KMS-11 (cell line): ENCODE data around the gene GPBP1.
"Not testable (repeated sequence)": the region's sequence is repeated elsewhere in the genome, so short reads cannot be mapped to it uniquely, and the experiment has no call there.

Experiments used
- H2AFZ ChIP-seq: fragments of 200-600 bp; sonication (generic); 2 replicates; pipeline ENCODE4 v1.6.1; 2016; ENCODE audit warnings: antibody characterized with exemption, mixed run types, low read depth
- H3K27ac ChIP-seq: fragments of 200-600 bp; sonication (generic); 2 replicates; pipeline ENCODE4 v1.6.1; 2016; ENCODE audit warnings: mild to moderate bottlenecking, mixed run types
- H3K27me3 ChIP-seq: fragments of 200-600 bp; sonication (generic); 2 replicates; pipeline ENCODE4 v1.6.1; 2017; ENCODE audit warnings: mild to moderate bottlenecking, low read depth, mixed run types, moderate library complexity; ENCODE audit not compliant: insufficient read depth
- H3K36me3 ChIP-seq: fragments of 200-600 bp; sonication (generic); 2 replicates; pipeline ENCODE4 v1.6.1; 2017; ENCODE audit warnings: mild to moderate bottlenecking, mixed run types; ENCODE audit not compliant: insufficient read depth
- H3K4me1 ChIP-seq: fragments of 200-600 bp; sonication (generic); 2 replicates; pipeline ENCODE4 v1.6.1; 2016; ENCODE audit warnings: mild to moderate bottlenecking, low read depth, mixed run types; ENCODE audit not compliant: poor library complexity, severe bottlenecking
- H3K4me2 ChIP-seq: fragments of 200-600 bp; sonication (generic); 2 replicates; pipeline ENCODE4 v1.7.0; 2016; ENCODE audit warnings: mild to moderate bottlenecking, mixed run types
- H3K4me3 ChIP-seq: fragments of 200-600 bp; sonication (generic); IDR thresholded peaks from 2 replicates; pipeline ENCODE4 v1.6.1; 2017; ENCODE audit warnings: low read depth, low read length, mixed read lengths; ENCODE audit not compliant: insufficient read depth
- H3K79me2 ChIP-seq: fragments of 200-600 bp; sonication (generic); 2 replicates; pipeline ENCODE4 v1.6.1; 2016; ENCODE audit warnings: low read depth, mixed run types; ENCODE audit not compliant: insufficient read depth
- H3K9ac ChIP-seq: fragments of 200-600 bp; sonication (generic); 2 replicates; pipeline ENCODE4 v1.6.1; 2016; ENCODE audit warnings: mild to moderate bottlenecking, mixed run types
- H4K20me1 ChIP-seq: fragments of 200-600 bp; sonication (generic); 2 replicates; pipeline ENCODE4 v1.6.1; 2016; ENCODE audit warnings: mild to moderate bottlenecking, mixed run types; ENCODE audit not compliant: insufficient read depth
- TF ChIP-seq, protein P1 (sequence below): fragments of 200-600 bp; sonication (generic); conservative IDR thresholded peaks from 2 replicates; pipeline ENCODE4 v1.6.1; 2017; ENCODE audit warnings: low read depth, mild to moderate bottlenecking, antibody characterized with exemption, low read length, moderate library complexity, mixed read lengths

GPBP1 gene

DNA sequence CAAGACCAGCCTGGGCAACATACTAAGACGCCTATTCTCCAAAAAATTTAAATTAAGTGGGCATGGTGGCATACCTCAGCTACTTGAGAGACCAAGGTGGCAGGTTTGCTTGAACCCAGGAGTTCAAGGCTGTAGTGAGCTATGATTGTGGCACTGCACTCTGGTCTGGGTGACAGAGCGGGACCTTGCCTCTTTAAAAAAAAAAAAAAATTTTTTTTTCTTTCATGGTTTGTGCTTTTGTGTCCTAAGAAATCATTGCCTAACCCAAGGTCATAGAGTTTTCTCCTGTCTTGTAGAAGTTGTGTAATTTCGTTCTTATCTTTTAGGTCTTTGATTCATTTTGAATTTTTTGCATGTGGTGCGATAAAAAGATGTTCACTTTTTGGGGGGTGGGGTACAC lies 12.3 kb downstream of the GPBP1 start:
- Histone ChIP-seq H3K9ac (no peak overlapping the region), H3K27ac (no peak overlapping the region), H3K4me1 (peaks cover 77% of the 10 kb centered on the region), H3K27me3 (no peaks in the 10 kb centered on the region), H2AFZ (no peak overlapping the region), H3K36me3 (no peaks in the 10 kb centered on the region; the same call in 1 of the 2 replicates), H3K79me2 (peaks cover 100% of the 10 kb centered on the region), H3K4me3 (no peak overlapping the region), H4K20me1 (peaks cover 91% of the 10 kb centered on the region), H3K4me2 (no peak overlapping the region)
- TF ChIP-seq, protein P1, sequence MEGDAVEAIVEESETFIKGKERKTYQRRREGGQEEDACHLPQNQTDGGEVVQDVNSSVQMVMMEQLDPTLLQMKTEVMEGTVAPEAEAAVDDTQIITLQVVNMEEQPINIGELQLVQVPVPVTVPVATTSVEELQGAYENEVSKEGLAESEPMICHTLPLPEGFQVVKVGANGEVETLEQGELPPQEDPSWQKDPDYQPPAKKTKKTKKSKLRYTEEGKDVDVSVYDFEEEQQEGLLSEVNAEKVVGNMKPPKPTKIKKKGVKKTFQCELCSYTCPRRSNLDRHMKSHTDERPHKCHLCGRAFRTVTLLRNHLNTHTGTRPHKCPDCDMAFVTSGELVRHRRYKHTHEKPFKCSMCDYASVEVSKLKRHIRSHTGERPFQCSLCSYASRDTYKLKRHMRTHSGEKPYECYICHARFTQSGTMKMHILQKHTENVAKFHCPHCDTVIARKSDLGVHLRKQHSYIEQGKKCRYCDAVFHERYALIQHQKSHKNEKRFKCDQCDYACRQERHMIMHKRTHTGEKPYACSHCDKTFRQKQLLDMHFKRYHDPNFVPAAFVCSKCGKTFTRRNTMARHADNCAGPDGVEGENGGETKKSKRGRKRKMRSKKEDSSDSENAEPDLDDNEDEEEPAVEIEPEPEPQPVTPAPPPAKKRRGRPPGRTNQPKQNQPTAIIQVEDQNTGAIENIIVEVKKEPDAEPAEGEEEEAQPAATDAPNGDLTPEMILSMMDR: no peak

DNA sequence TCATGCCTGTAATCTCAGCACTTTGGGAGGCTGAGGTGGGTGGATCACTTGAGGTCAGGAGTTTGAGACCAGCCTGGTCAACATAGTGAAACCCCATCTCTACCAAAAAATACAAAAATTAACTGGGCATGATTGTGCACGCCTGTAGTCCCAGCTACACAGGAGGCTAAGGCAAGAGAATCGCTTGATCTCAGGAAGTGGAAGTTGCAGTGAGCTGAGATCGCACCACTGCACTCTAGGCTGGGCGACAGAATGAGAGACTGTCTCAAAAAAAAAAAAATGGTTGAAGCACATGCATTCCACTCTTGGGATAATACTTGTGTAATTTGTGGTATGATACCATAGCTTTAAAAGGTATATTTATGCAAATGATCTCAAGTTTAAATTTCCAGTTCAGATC lies 14.1 kb downstream of the GPBP1 start:
- not testable (repeated sequence) for H3K27me3 ChIP-seq, H3K4me2 ChIP-seq, H3K36me3 ChIP-seq, H2AFZ ChIP-seq, H3K4me3 ChIP-seq, H3K27ac ChIP-seq, H3K9ac ChIP-seq
- H3K79me2 ChIP-seq: peaks cover 100% of the 10 kb centered on the region
- H4K20me1 ChIP-seq: peaks cover 84% of the 10 kb centered on the region
- H3K4me1 ChIP-seq: peaks cover 62% of the 10 kb centered on the region

- no peak overlapping the region for H3K27ac ChIP-seq
- no peaks in the 10 kb centered on the region for H3K27me3 ChIP-seq
- H4K20me1 ChIP-seq: peaks cover 70% of the 10 kb centered on the region
- H3K79me2 ChIP-seq: peaks cover 100% of the 10 kb centered on the region
- H3K4me3 ChIP-seq: no peak overlapping the region
- H3K4me1 ChIP-seq: peaks cover 48% of the 10 kb centered on the region
- H3K36me3 ChIP-seq: no peaks in the 10 kb centered on the region; the same call in 1 of the 2 replicates
- TF ChIP-seq, protein P1: no peak
- H3K4me2 ChIP-seq: no peak overlapping the region
- H2AFZ ChIP-seq: no peak overlapping the region
- H3K9ac ChIP-seq: no peak overlapping the region
These were observed 15.7 kb downstream of the GPBP1 start for GRCh38 chr5:57189515-57189914.

DNA sequence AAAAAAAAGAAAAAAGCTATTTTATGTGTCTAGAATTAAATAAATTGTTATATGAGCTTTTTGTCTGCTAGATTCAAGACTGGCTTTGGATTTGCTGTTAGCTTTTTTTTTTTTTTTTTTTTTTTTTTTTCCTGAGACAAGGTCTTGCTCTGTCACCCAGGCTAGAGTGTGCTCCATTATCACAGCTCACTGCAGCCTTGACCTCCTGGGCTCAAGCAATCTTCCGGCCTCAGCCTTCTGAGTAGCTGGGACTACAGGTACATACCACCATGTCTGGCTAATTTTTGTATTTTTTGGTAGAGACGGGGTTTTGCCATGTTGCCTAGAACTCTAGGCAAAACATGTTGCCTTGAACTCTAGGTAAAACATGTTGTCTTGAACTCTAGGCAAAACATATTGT lies 16.7 kb downstream of the GPBP1 start:
- peaks cover 67% of the 10 kb centered on the region for H4K20me1 ChIP-seq
- H3K4me1 ChIP-seq: peaks cover 38% of the 10 kb centered on the region
- no peaks in the 10 kb centered on the region for H3K27me3 ChIP-seq
- H2AFZ ChIP-seq: no peak overlapping the region
- no peak overlapping the region for H3K4me3 ChIP-seq
- peaks cover 100% of the 10 kb centered on the region for H3K79me2 ChIP-seq
- H3K36me3 ChIP-seq: no peaks in the 10 kb centered on the region; the same call in 1 of the 2 replicates
- no peak overlapping the region for H3K4me2 ChIP-seq
- TF ChIP-seq, protein P1: no peak
- no peak overlapping the region for H3K9ac ChIP-seq
- H3K27ac ChIP-seq: no peak overlapping the region

- H4K20me1 ChIP-seq: peaks cover 65% of the 10 kb centered on the region
- TF ChIP-seq, protein P1: no peak
- H3K4me2 ChIP-seq: no peak overlapping the region
- H3K27me3 ChIP-seq: no peaks in the 10 kb centered on the region
- peaks cover 34% of the 10 kb centered on the region for H3K4me1 ChIP-seq
- H3K4me3 ChIP-seq: no peak overlapping the region
- H3K9ac ChIP-seq: no peak overlapping the region
- no peak overlapping the region for H3K27ac ChIP-seq
- no peaks in the 10 kb centered on the region; the same call in 1 of the 2 replicates for H3K36me3 ChIP-seq
- H3K79me2 ChIP-seq: peaks cover 100% of the 10 kb centered on the region
- no peak overlapping the region for H2AFZ ChIP-seq
These were observed 17.3 kb downstream of the GPBP1 start for GRCh38 chr5:57191163-57191562.
